PFSK-1 (cell line): ENCODE results near the gene IL36A.

Experiments used
- POLR2AphosphoS5 ChIP-seq: IDR thresholded peaks from 2 replicates; pipeline ENCODE4 v1.6.1; 2012; ENCODE audit warnings: low read depth, mild to moderate bottlenecking, control low read depth, low read length, moderate library complexity
- TF ChIP-seq, protein P1 (sequence below), 2 experiments: IDR thresholded peaks; 2 replicates each; pipeline versions ENCODE4 v1.6.1 to v1.8.0; 2011 to 2012; ENCODE audit warnings: low read depth in 2 of 2, low read length in 2 of 2, control low read depth in 1 of 2, inconsistent platforms in 1 of 2, mild to moderate bottlenecking in 1 of 2, moderate library complexity in 1 of 2; ENCODE audit not compliant: insufficient read depth in 1 of 2

DNA sequence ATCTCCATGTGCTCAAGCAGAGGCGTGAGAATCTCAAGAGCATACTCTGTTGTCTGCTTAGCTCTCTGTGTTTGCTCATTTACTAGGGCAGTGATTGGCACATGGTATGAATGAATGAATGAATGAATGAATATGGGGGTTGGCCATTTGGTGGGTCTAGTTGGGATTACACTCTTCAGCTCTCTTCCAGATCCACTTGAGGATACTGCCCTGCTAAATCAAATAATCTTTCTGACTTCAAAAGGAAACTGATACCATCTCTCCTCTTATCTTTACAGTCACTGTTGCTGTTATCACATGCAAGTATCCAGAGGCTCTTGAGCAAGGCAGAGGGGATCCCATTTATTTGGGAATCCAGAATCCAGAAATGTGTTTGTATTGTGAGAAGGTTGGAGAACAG is 25.5 kb upstream of the IL36A start:
- TF ChIP-seq POLR2AphosphoS5: no peak
- TF ChIP-seq, protein P1, sequence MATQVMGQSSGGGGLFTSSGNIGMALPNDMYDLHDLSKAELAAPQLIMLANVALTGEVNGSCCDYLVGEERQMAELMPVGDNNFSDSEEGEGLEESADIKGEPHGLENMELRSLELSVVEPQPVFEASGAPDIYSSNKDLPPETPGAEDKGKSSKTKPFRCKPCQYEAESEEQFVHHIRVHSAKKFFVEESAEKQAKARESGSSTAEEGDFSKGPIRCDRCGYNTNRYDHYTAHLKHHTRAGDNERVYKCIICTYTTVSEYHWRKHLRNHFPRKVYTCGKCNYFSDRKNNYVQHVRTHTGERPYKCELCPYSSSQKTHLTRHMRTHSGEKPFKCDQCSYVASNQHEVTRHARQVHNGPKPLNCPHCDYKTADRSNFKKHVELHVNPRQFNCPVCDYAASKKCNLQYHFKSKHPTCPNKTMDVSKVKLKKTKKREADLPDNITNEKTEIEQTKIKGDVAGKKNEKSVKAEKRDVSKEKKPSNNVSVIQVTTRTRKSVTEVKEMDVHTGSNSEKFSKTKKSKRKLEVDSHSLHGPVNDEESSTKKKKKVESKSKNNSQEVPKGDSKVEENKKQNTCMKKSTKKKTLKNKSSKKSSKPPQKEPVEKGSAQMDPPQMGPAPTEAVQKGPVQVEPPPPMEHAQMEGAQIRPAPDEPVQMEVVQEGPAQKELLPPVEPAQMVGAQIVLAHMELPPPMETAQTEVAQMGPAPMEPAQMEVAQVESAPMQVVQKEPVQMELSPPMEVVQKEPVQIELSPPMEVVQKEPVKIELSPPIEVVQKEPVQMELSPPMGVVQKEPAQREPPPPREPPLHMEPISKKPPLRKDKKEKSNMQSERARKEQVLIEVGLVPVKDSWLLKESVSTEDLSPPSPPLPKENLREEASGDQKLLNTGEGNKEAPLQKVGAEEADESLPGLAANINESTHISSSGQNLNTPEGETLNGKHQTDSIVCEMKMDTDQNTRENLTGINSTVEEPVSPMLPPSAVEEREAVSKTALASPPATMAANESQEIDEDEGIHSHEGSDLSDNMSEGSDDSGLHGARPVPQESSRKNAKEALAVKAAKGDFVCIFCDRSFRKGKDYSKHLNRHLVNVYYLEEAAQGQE (IDR thresholded peaks at IDR 0.05; ENCODE audit: insufficient read depth in 1 of 2, low read depth in 2 of 2, low read length in 2 of 2): no peak
